H9 (cell line): ENCODE results near the gene ARHGAP26. TPM values are rescaled to one million over a fixed set of nuclear protein-coding genes. Genes with fewer than 3 reads are reported as not detected.

Experiments
- DNase-seq: peaks from one replicate; pipeline ENCODE4 v3.0.0-alpha.2; 2017
- H2AFZ ChIP-seq: one replicate; pipeline ENCODE4 v1.6.1; 2013; ENCODE audit warnings: mild to moderate bottlenecking, low read length, control low read depth, moderate library complexity
- H2AK5ac ChIP-seq: 2 replicates; pipeline ENCODE4 v1.6.1; 2013; ENCODE audit warnings: low read length, control low read depth, mixed read lengths; ENCODE audit not compliant: insufficient read length
- H2BK120ac ChIP-seq: one replicate; pipeline ENCODE4 v1.6.1; 2013; ENCODE audit warnings: low read depth, mild to moderate bottlenecking, low read length, control low read depth, inconsistent platforms; ENCODE audit not compliant: poor library complexity, severe bottlenecking
- H2BK12ac ChIP-seq: 2 replicates; pipeline ENCODE4 v1.6.1; 2013; ENCODE audit warnings: low read length, control low read depth, mixed read lengths, low read depth; ENCODE audit not compliant: insufficient read length
- H2BK15ac ChIP-seq: 2 replicates; pipeline ENCODE4 v1.6.1; 2013; ENCODE audit warnings: low read depth, low read length, control low read depth
- H2BK20ac ChIP-seq: one replicate; pipeline ENCODE4 v1.6.1; 2013; ENCODE audit warnings: low read depth, mild to moderate bottlenecking, low read length, control low read depth, inconsistent platforms; ENCODE audit not compliant: poor library complexity, severe bottlenecking
- H2BK5ac ChIP-seq: 2 replicates; pipeline ENCODE4 v1.6.1; 2013; ENCODE audit warnings: low read length, control low read depth, mixed read lengths; ENCODE audit not compliant: insufficient read length
- H3K14ac ChIP-seq: 2 replicates; pipeline ENCODE4 v1.6.1; 2013; ENCODE audit warnings: low read length, control low read depth; ENCODE audit not compliant: insufficient read depth
- H3K18ac ChIP-seq: 2 replicates; pipeline ENCODE4 v1.6.1; 2013; ENCODE audit warnings: low read depth, mild to moderate bottlenecking, mixed read lengths, low read length, control low read depth; ENCODE audit not compliant: insufficient read length
- H3K23ac ChIP-seq: 2 replicates; pipeline ENCODE4 v1.6.1; 2013; ENCODE audit warnings: low read length, control low read depth, mixed read lengths, low read depth; ENCODE audit not compliant: insufficient read length
- H3K23me2 ChIP-seq: 2 replicates; pipeline ENCODE4 v1.6.1; 2013; ENCODE audit warnings: low read depth, mild to moderate bottlenecking, mixed read lengths, low read length, control low read depth; ENCODE audit not compliant: insufficient read length, poor library complexity, severe bottlenecking
- H3K27ac ChIP-seq: 2 replicates; pipeline ENCODE4 v1.5.1; 2013; ENCODE audit warnings: low read length, control low read depth, mixed read lengths, low read depth; ENCODE audit not compliant: insufficient read length
- H3K27me3 ChIP-seq: 2 replicates; pipeline ENCODE4 v1.6.1; 2013; ENCODE audit warnings: low read length, control low read depth, inconsistent platforms; ENCODE audit not compliant: insufficient read depth
- H3K4ac ChIP-seq: 2 replicates; pipeline ENCODE4 v1.6.1; 2013; ENCODE audit warnings: low read depth, mild to moderate bottlenecking, control low read depth, inconsistent platforms, low read length, moderate library complexity
- H3K4me1 ChIP-seq: 2 replicates; pipeline ENCODE4 v1.6.1; 2013; ENCODE audit warnings: low read length, control low read depth, inconsistent platforms; ENCODE audit not compliant: insufficient read depth
- H3K4me2 ChIP-seq: 2 replicates; pipeline ENCODE4 v1.6.1; 2013; ENCODE audit warnings: low read length, control low read depth, mixed read lengths; ENCODE audit not compliant: insufficient read length, insufficient read depth
- H3K56ac ChIP-seq: 2 replicates; pipeline ENCODE4 v1.6.1; 2013; ENCODE audit warnings: low read depth, mild to moderate bottlenecking, mixed read lengths, low read length, control low read depth; ENCODE audit not compliant: insufficient read length
- H3K79me1 ChIP-seq: 2 replicates; pipeline ENCODE4 v1.6.1; 2013; ENCODE audit warnings: low read depth, mild to moderate bottlenecking, moderate library complexity, low read length, control low read depth, inconsistent platforms; ENCODE audit not compliant: insufficient read depth, poor library complexity, severe bottlenecking
- H3K79me2 ChIP-seq: 2 replicates; pipeline ENCODE4 v1.6.1; 2013; ENCODE audit warnings: low read length, control low read depth, inconsistent platforms; ENCODE audit not compliant: insufficient read depth
- H3K9ac ChIP-seq: 2 replicates; pipeline ENCODE4 v1.6.1; 2013; ENCODE audit warnings: low read length, control low read depth, mixed read lengths; ENCODE audit not compliant: insufficient read length; ENCODE audit errors: extremely low read depth
- H3K9me3 ChIP-seq: one replicate; pipeline ENCODE4 v1.6.1; 2013; ENCODE audit warnings: low read depth, low read length, inconsistent platforms; ENCODE audit not compliant: control insufficient read depth
- H3T11ph ChIP-seq: one replicate; pipeline ENCODE4 v1.6.1; 2013; ENCODE audit warnings: mild to moderate bottlenecking, low read length, control low read depth, inconsistent platforms
- H4K20me1 ChIP-seq: one replicate; pipeline ENCODE4 v1.6.1; 2013; ENCODE audit not compliant: control insufficient read depth, insufficient read length, insufficient read depth
- H4K5ac ChIP-seq: 2 replicates; pipeline ENCODE4 v1.6.1; 2013; ENCODE audit warnings: low read depth, mild to moderate bottlenecking, mixed read lengths, low read length, control low read depth; ENCODE audit not compliant: insufficient read length
- H4K8ac ChIP-seq: replicated peaks from 2 replicates; pipeline ENCODE4 v1.6.1; 2013; ENCODE audit warnings: low read length, control low read depth, mixed read lengths, low read depth; ENCODE audit not compliant: insufficient read length
- H4K91ac ChIP-seq: 2 replicates; pipeline ENCODE4 v1.6.1; 2013; ENCODE audit warnings: low read depth, mild to moderate bottlenecking, moderate library complexity, mixed read lengths, low read length, control low read depth; ENCODE audit not compliant: insufficient read length
- H3K27ac Mint-ChIP-seq, 3 experiments: 2 replicates in 2 of 3; 3 replicates in 1 of 3; pipeline ENCODE4 v1.8.0; 2020 to 2021; ENCODE audit warnings: mixed read lengths in 3 of 3, mild to moderate bottlenecking in 1 of 3, moderate library complexity in 1 of 3
- H3K27me3 Mint-ChIP-seq: 2 replicates; pipeline ENCODE4 v1.8.0; 2021; ENCODE audit warnings: low read depth, mild to moderate bottlenecking, moderate library complexity, mixed read lengths
- H3K36me3 Mint-ChIP-seq, 3 experiments: 2 replicates in 2 of 3; 3 replicates in 1 of 3; pipeline ENCODE4 v1.8.0; 2020 to 2021; ENCODE audit warnings: low read depth in 3 of 3, mixed read lengths in 3 of 3; ENCODE audit not compliant: insufficient read depth in 1 of 3
- H3K4me1 Mint-ChIP-seq, 2 experiments: 2 replicates each; pipeline ENCODE4 v1.8.0; 2020; ENCODE audit warnings: mixed read lengths in 2 of 2
- H3K4me3 Mint-ChIP-seq, 2 experiments: 2 replicates in 1 of 2; 3 replicates in 1 of 2; pipeline ENCODE4 v1.8.0; 2020 to 2021; ENCODE audit warnings: mild to moderate bottlenecking in 2 of 2, mixed read lengths in 2 of 2, moderate library complexity in 1 of 2
- H3K9me3 Mint-ChIP-seq, 2 experiments: 2 replicates in 1 of 2; 3 replicates in 1 of 2; pipeline ENCODE4 v1.8.0; 2020; ENCODE audit warnings: mild to moderate bottlenecking in 2 of 2, mixed read lengths in 2 of 2, moderate library complexity in 1 of 2
- WGBS: extraction: QIAGEN DNeasy Blood & Tissue Kit; methylation state at CpG from one replicate; pipeline ENCODE4 v1.1.7; 2013; ENCODE audit warnings: missing lambda C conversion rate, low lambda C conversion rate, mixed read lengths; ENCODE audit not compliant: insufficient read length; ENCODE audit errors: extremely low coverage; 5-methylcytosine and 5-hydroxymethylcytosine counted together
- total RNA-seq: library from RNA; stranded (reverse); gene quantifications from 2 replicates; pipeline ENCODE4 v1.2.1, GENCODE V29; 2021
- TF ChIP-seq, protein P1 (sequence below): fragments of 200-600 bp; sonication (generic); conservative IDR thresholded peaks from 3 replicates; pipeline ENCODE4 v1.8.0; 2021; ENCODE audit warnings: antibody characterized with exemption, mild to moderate bottlenecking

Gene ARHGAP26
- total RNA-seq, 1 experiment from 2014 or later, result 13.8 TPM

DNA sequence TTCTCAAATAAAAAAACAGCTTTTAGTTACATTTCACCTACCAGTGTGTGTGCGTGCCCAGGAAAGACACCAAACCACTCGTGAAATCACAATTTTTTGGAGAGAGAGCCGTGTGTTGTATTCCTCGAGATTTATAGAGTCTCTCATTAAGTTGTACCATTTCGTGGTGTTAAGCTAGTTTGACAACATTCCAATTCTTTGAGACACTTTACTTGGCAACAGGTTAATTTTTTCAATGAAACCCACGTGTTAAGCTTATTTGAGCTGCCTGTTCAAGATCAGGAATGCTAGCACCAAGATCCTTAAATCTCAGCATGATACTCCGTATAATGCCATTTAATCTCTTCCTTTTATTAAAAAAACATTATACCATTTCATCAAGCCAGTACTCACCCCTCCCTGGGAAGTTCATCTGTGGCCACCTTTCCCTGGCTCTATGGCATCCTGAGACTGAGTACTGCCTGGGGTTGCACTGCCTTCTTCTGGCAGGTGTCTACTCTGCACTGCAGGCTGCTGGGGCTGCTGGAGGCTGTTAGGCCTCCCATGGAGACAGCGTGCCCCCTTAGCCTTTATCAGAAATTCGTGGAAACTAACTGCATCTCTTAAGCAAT lies 143.7 kb downstream of the ARHGAP26 start:
- Histone ChIP-seq H3T11ph (no peak overlapping the region), H2AFZ (no peak overlapping the region), H3K27me3 (no peaks in the 10 kb centered on the region), H3K56ac (no peak overlapping the region), H3K9me3 (no peaks in the 10 kb centered on the region), H2BK120ac (no peak overlapping the region), H3K79me2 (no peaks in the 10 kb centered on the region), H3K27ac (no peak overlapping the region), H3K14ac (no peak overlapping the region), H3K23me2 (no peaks in the 10 kb centered on the region), H2BK5ac (no peak overlapping the region), H3K18ac (no peak overlapping the region), H2BK20ac (no peak overlapping the region), H2BK12ac (no peak overlapping the region), H2BK15ac (no peak overlapping the region), H3K4ac (no peak overlapping the region), H3K4me2 (no peak overlapping the region), H3K23ac (no peak overlapping the region), H3K4me1 (no peaks in the 10 kb centered on the region), H4K8ac (no peak overlapping the region), H3K79me1 (no peaks in the 10 kb centered on the region), H2AK5ac (no peak overlapping the region), H4K91ac (no peak overlapping the region), H3K9ac (no peak overlapping the region), H4K20me1 (no peaks in the 10 kb centered on the region), H4K5ac (no peak overlapping the region)
- TF ChIP-seq, protein P1, sequence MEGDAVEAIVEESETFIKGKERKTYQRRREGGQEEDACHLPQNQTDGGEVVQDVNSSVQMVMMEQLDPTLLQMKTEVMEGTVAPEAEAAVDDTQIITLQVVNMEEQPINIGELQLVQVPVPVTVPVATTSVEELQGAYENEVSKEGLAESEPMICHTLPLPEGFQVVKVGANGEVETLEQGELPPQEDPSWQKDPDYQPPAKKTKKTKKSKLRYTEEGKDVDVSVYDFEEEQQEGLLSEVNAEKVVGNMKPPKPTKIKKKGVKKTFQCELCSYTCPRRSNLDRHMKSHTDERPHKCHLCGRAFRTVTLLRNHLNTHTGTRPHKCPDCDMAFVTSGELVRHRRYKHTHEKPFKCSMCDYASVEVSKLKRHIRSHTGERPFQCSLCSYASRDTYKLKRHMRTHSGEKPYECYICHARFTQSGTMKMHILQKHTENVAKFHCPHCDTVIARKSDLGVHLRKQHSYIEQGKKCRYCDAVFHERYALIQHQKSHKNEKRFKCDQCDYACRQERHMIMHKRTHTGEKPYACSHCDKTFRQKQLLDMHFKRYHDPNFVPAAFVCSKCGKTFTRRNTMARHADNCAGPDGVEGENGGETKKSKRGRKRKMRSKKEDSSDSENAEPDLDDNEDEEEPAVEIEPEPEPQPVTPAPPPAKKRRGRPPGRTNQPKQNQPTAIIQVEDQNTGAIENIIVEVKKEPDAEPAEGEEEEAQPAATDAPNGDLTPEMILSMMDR, result peak; percentile 56; the same call in 2 of the 3 replicates
- Mint-ChIP-seq H3K4me1 (peaks cover 11 to 12% of the 10 kb centered on the region in 2 experiments), H3K27ac (no peak overlapping the region; a peak in 1 of 7 replicates), H3K4me3 (no peak overlapping the region), H3K36me3 (peaks cover 15 to 33% (median 24%) of the 10 kb centered on the region in 3 experiments), H3K27me3 (no peaks in the 10 kb centered on the region), H3K9me3 (no peaks in the 10 kb centered on the region)
- no peak for DNase-seq
- WGBS, result no CpG with 5 or more reads among the region's 9 CpGs
